Heart left ventricle (tissue), 16 donors: ENCODE measurements around the gene ITPR3. TPM values are rescaled to one million over a fixed set of nuclear protein-coding genes. Genes with fewer than 3 reads are reported as not detected.

ENCODE experiments used
- ATAC-seq, 4 donors: fragments of 200-7000 bp; cut with Tn5 transposase; one replicate each; pipeline ENCODE4 v1.9.1; 2020 to 2022; ENCODE audit warnings: moderate library complexity in 4 of 4, mild to moderate bottlenecking in 3 of 4, moderate number of reproducible peaks in 1 of 4
- DNase-seq, 5 donors: peaks; one replicate each; pipeline ENCODE4 v3.0.0-alpha.2; 2020
- H3K27ac ChIP-seq, 12 donors: fragments of 200-600 bp; sonication (generic) in 4 of 12; one replicate each; pipeline versions ENCODE4 v1.5.0 to v1.8.0; 2016 to 2022; ENCODE audit warnings: mild to moderate bottlenecking in 2 of 12
- H3K27me3 ChIP-seq, 9 donors: fragments of 200-600 bp; sonication (generic) in 2 of 9; one replicate each; pipeline versions ENCODE4 v1.5.1 to v1.8.0; 2016 to 2022; ENCODE audit warnings: mild to moderate bottlenecking in 3 of 9
- H3K36me3 ChIP-seq, 9 donors: fragments of 200-600 bp; sonication (generic) in 2 of 9; one replicate each; pipeline versions ENCODE4 v1.5.0 to v1.8.0; 2018 to 2022; ENCODE audit warnings: mild to moderate bottlenecking in 2 of 9
- H3K4me1 ChIP-seq, 12 donors: fragments of 200-600 bp; sonication (generic) in 4 of 12; one replicate each; pipeline versions ENCODE4 v1.5.0 to v1.8.0; 2016 to 2022; ENCODE audit warnings: mild to moderate bottlenecking in 3 of 12
- H3K4me3 ChIP-seq, 12 donors: fragments of 200-600 bp; sonication (generic) in 4 of 12; one replicate each; pipeline versions ENCODE4 v1.5.0 to v1.8.0; 2017 to 2022; ENCODE audit warnings: mild to moderate bottlenecking in 9 of 12, moderate library complexity in 4 of 12
- H3K9me3 ChIP-seq, 12 donors: fragments of 200-600 bp; sonication (generic) in 4 of 12; one replicate each; pipeline versions ENCODE4 v1.5.0 to v1.8.0; 2016 to 2022; ENCODE audit warnings: mild to moderate bottlenecking in 1 of 12
- POLR2A ChIP-seq, 2 donors: fragments of 450-650 bp; IDR thresholded peaks; one replicate each; pipeline ENCODE4 v1.6.1; 2017; ENCODE audit warnings: antibody characterized with exemption in 2 of 2, mild to moderate bottlenecking in 2 of 2, moderate library complexity in 2 of 2
- WGBS, 4 donors: extraction: QIAGEN DNeasy Blood & Tissue Kit in 2 of 4; methylation state at CpG; one replicate each; pipeline versions ENCODE4 v1.1.5 to v1.1.7; 2013 to 2018; 5-methylcytosine and 5-hydroxymethylcytosine counted together
- intact Hi-C, 10 donors: fragments of 100-400 bp; cut with DNase I; formaldehyde crosslinking; loops; one replicate each; pipeline versions ENCODE4 v1.11.1 to v1.14.2; 2022
- polyA plus RNA-seq, 2 donors: library from polyadenylated mRNA; stranded (reverse); fragments of 200-250 nt; gene quantifications; one replicate each; pipeline ENCODE4 v1.2.3, GENCODE V29; 2013
- total RNA-seq, 9 donors: library from RNA; depleted of rRNA in 2 of 9; stranded (reverse); fragments of >200 nt in 2 of 9; fragmentation: NEBNext Ultra II Directional in 3 of 9; extraction: Animal tissue kit (Norgen Biotek cat#: 25700) in 3 of 9; gene quantifications; one replicate each; pipeline versions ENCODE4 v1.1.0 to v1.2.4, GENCODE V29; 2016 to 2023
- TF ChIP-seq, protein P1 (sequence below), 12 donors: fragments of 200-600 bp; sonication (generic) in 4 of 12; IDR thresholded peaks; one replicate each; pipeline versions ENCODE4 v1.5.0 to v1.8.0; 2018 to 2022; ENCODE audit warnings: antibody characterized with exemption in 12 of 12, mild to moderate bottlenecking in 5 of 12
- donor health status: ischemic (EF 13 %, LVEDD 7.1; RV severe dilation, severe dysfunction).
- donor health status: healthy with polysubstance abuse.
- donor health status: DM: no; HTN: yes; CAD: no.
- donor health status: DM: no; HTN: no; CAD: no.
- donor health status: ischemic (EF 25% LVEDD 6.9; RV normal size, moderate dysfunction).
- donor health status: ischemic (EF 25% LVEDD 5.7; RV mildly dilated, moderate dysfunction).
- donor health status: healthy.
- donor health status: DM: yes; HTN: yes; CAD: no.
- donor health status: ischemic (EF 35%, LVEDD 5.7; RV mildly dilated, moderate dysfunction).
- donor health status: nonischemic (EF 11% LVEDD 7.7; RV severe dilation, severe dysfunction).
- donor health status: DM: yes; HTN: yes; CAD: no.
- donor health status: PGD.
- donor health status: ischemic (EF 29% LVEDD 5.4; RV normal size, mild dysfunction).
- donor health status: nonischemic (EF 23%, LVEDD 6.1; RV moderate dilation, normal function).

ITPR3 gene
- total and polyA plus RNA-seq, 11 donors = 4.8 to 33.5 (median 7.8) TPM

DNA sequence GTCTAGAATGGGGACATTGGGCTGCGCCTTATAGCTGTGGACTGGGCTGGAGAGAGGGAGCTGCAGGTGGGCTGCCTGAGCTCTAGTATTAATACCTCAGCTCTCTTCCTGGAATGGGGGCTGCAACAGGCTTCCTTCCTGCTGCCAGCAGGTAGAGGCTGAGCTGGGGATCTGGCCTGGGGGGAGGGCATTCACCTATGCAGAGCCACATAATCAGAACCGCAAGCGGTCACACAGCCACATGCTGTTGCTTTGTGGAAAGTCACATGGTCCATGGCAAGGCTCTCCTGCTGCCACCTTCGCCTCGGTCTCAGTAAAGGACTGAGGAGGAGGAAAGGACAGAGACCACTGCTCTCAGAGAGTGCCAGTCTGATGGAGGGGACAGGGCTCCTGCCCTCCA, 35.7 kb downstream of the ITPR3 start:
- H3K9me3 ChIP-seq = no peaks in the 10 kb centered on the region
- intact Hi-C loops = no loop called here
- ATAC-seq = peak in 1 of 4 donors; percentile 14
- no peaks in the 10 kb centered on the region for H3K27me3 ChIP-seq
- H3K4me1 ChIP-seq = peaks cover 0 to 5% (median 0%) of the 10 kb centered on the region in 12 donors
- no peak overlapping the region for H3K27ac ChIP-seq
- TF ChIP-seq POLR2A (IDR thresholded peaks at IDR 0.05) = no peak
- TF ChIP-seq, protein P1, sequence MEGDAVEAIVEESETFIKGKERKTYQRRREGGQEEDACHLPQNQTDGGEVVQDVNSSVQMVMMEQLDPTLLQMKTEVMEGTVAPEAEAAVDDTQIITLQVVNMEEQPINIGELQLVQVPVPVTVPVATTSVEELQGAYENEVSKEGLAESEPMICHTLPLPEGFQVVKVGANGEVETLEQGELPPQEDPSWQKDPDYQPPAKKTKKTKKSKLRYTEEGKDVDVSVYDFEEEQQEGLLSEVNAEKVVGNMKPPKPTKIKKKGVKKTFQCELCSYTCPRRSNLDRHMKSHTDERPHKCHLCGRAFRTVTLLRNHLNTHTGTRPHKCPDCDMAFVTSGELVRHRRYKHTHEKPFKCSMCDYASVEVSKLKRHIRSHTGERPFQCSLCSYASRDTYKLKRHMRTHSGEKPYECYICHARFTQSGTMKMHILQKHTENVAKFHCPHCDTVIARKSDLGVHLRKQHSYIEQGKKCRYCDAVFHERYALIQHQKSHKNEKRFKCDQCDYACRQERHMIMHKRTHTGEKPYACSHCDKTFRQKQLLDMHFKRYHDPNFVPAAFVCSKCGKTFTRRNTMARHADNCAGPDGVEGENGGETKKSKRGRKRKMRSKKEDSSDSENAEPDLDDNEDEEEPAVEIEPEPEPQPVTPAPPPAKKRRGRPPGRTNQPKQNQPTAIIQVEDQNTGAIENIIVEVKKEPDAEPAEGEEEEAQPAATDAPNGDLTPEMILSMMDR (IDR thresholded peaks at IDR 0.05) = no peak
- DNase-seq = no peak
- no peak overlapping the region for H3K4me3 ChIP-seq
- WGBS, 4 donors = 54 to 83% (median 75%) methylated on average over 5 of the region's 5 CpGs
- peaks cover 0 to 30% (median 11%) of the 10 kb centered on the region in 9 donors for H3K36me3 ChIP-seq

DNA sequence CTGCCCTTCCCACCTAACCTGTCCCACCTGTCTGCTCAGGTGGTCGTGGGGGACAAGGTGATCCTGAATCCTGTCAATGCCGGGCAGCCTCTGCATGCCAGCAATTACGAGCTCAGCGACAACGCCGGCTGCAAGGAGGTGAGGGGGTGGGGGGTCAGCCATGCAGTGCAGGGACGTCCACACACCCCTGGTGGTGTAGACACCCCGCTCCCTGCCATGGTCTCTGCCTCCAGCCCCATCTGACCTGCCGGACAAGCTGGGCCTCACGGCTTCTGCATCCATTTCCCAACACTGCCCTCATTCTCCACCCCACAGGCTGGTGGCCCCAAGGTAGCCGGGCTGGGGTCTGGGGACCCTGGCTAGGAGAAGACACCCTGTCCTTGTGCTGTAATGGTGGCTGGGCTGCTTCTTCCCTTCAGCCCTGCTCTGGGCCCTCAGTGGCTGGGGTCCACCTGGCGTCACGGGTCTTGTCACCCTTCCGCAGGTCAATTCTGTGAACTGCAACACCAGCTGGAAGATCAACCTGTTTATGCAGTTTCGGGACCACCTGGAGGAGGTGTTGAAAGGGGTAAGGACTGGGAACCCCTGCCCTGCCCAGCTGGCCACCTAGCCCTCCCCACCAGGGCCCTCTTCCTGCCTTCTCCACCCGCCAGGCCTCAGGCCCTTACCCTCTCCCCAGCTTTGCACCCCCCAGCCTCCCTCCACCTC, 38.0 kb downstream of the ITPR3 start:
- H3K4me1 ChIP-seq = peaks cover 0 to 3% (median 0%) of the 10 kb centered on the region in 12 donors
- no peak for DNase-seq
- H3K36me3 ChIP-seq = peaks cover 0 to 43% (median 18%) of the 10 kb centered on the region in 9 donors
- no peak overlapping the region for H3K27ac ChIP-seq
- H3K27me3 ChIP-seq = no peaks in the 10 kb centered on the region
- no peak overlapping the region for H3K4me3 ChIP-seq
- WGBS, 4 donors = 90 to 96% (median 93%) methylated on average over 10 to 16 of the region's 16 CpGs
- TF ChIP-seq, protein P1 (IDR thresholded peaks at IDR 0.05) = no peak
- no peak for TF ChIP-seq POLR2A (IDR thresholded peaks at IDR 0.05)
- intact Hi-C loops = no loop called here
- no peak for ATAC-seq
- H3K9me3 ChIP-seq = no peaks in the 10 kb centered on the region

DNA sequence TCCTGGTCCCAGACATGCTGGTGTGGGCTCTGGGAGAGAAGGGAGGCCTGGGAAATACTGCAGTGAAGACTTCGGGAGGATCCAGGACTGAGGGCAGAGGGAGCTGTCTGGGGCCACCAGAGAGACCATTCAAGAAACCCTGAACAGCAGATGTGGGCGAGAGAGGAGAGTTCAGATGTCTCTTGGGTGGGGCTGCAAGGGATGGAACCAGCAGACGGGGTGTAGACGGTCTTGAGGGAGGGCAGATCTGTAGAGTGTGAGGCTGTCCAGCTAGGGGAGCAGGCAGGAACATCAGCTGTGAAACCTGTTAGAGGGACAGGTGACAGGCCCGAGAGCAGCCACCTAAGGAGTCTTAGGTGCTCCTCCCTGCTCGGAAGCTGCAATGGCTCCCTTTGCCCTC, 38.9 kb downstream of the ITPR3 start:
- Histone ChIP-seq H3K4me1 (no peaks in the 10 kb centered on the region), H3K36me3 (peaks cover 0 to 46% (median 20%) of the 10 kb centered on the region in 9 donors), H3K4me3 (no peak overlapping the region), H3K27ac (no peak overlapping the region), H3K27me3 (no peaks in the 10 kb centered on the region), H3K9me3 (no peaks in the 10 kb centered on the region)
- 89 to 93% (median 91%) methylated on average over 6 of the region's 6 CpGs for WGBS, 4 donors
- no peak for TF ChIP-seq POLR2A (IDR thresholded peaks at IDR 0.05)
- TF ChIP-seq, protein P1 (IDR thresholded peaks at IDR 0.05) = no peak
- intact Hi-C loops = no loop called here
- DNase-seq = no peak
- no peak for ATAC-seq

DNA sequence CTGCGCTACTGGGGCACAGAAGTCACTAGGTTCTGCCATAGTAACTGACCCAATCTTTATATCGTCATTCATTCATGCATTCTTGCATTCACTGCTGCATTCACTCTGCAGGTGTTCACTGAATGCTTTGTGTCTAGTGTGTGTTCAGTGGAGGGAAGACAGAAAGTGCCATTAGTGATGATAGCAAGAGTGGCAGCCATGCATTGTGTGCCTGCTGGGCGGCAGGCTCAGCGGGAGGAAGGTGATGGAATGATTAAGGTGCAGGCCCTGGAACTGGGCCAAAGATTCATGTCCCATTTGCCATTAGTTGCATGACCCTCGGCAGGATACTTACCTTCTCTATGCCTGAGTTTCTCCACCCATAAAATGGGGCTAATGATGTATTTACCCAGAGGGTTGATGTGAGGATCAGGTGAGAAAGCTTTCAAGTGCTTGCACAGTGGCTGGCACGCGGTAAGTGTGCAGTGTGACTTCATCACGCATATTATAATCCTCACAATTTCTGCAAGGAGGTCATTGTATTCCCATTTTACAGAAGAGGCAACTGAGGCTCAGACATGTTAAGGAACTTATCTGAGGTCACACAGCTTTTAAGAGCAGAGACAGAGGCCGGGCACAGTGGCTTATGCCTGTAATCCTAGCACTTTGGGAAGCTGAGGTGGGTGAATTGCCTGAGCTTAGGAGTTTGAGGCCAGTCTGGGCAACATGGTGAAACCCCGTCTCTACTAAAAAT, 40.1 kb downstream of the ITPR3 start:
- no peaks in the 10 kb centered on the region for H3K9me3 ChIP-seq
- H3K27ac ChIP-seq = no peak overlapping the region
- DNase-seq (no peak), ATAC-seq (no peak)
- 85 to 93% (median 89%) methylated on average over 10 of the region's 10 CpGs for WGBS, 4 donors
- intact Hi-C loops = no loop called here
- H3K36me3 ChIP-seq = peaks cover 0 to 50% (median 16%) of the 10 kb centered on the region in 9 donors
- H3K4me1 ChIP-seq = no peaks in the 10 kb centered on the region
- TF ChIP-seq, protein P1 (IDR thresholded peaks at IDR 0.05) = no peak
- TF ChIP-seq POLR2A (IDR thresholded peaks at IDR 0.05) = no peak
- no peak overlapping the region for H3K4me3 ChIP-seq
- no peaks in the 10 kb centered on the region for H3K27me3 ChIP-seq
